Measurements from ENCODE around the gene BMPR2. TPM values are rescaled to one million over a fixed set of nuclear protein-coding genes. Genes with fewer than 3 reads are reported as not detected.
A peak's percentile ranks its signal among the peaks of the same experiment; 100 is the strongest.
"Not testable (repeated sequence)": the region's sequence is repeated elsewhere in the genome, so short reads cannot be mapped to it uniquely, and the experiment has no call there.

Gene BMPR2
- total RNA-seq, 4 donors from 2014 or later = 54.8 to 76.7 (median 67.7) TPM

DNA sequence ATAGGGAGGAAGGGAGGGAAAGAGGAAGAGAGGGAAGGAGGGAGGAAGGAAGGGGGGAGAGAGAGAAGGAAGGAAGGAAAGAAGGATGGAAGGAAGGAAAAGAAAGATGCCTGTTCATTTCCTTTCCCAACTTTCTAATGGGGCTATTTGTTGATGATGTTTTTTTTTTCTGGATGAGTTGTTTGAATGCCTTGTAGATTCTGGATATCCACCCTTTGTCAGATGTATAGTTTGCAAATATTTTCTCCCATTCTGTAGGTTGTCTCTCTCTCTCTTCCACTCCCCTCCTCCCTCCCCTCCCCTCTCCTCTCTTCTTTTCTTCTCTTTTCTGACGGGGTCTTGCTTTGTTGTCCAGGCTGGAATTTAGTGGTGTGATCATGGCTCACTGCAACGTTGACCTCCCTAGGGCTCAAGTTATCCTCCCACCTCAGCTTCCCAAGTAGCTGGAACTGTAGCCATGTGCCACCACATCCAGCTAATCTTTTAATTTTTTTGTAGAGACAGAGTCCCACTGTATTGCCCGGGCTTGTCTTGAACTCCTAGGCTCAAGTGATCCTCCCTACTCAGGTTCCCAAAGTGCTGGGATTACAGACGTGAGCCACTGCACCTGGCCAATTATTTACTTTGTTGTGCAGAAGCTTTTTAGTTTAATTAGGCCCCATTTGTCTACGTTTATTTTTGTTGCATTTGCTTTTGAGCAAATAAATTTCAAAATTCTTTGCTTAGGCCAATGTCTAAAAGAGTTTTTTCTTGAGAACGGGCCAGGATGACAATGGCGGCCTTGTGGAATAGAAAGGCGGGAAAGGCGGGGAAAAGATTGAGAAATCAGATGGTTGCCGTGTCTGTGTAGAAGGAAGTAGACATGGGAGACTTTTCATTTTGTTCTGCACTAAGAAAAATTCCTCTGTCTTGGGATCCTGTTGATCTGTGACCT, 201.4 kb downstream of the BMPR2 start:
- H3K27me3 ChIP-seq = no peaks in the 10 kb centered on the region
- intact Hi-C loops (cut with DNase I) = no loop called here
- H3K36me3 ChIP-seq = no peaks in the 10 kb centered on the region
- TF ChIP-seq POLR2A (IDR thresholded peaks at IDR 0.05; ENCODE audit: low read depth) (no peak), CTCF (IDR thresholded peaks at IDR 0.05) (no peak), EP300 (IDR thresholded peaks at IDR 0.05) (no peak), POLR2AphosphoS5 (IDR thresholded peaks at IDR 0.05) (no peak)
- no peak overlapping the region for H3K27ac ChIP-seq (replicated peaks in 1 of 4)
- H3K9me3 ChIP-seq = no peaks in the 10 kb centered on the region
- H3K4me1 ChIP-seq = no peaks in the 10 kb centered on the region
- H3K4me3 ChIP-seq = no peak overlapping the region
- no peak for DNase-seq (ENCODE audit: extremely low spot score)
- WGBS = 84% methylated on average over 10 of the region's 10 CpGs

- H3K27ac ChIP-seq (replicated peaks in 1 of 4); DNase-seq (ENCODE audit: extremely low spot score); H3K9me3 ChIP-seq; H3K36me3 ChIP-seq; H3K4me3 ChIP-seq; H3K4me1 ChIP-seq; intact Hi-C loops (cut with DNase I); H3K27me3 ChIP-seq: not testable (repeated sequence)
- WGBS = 83% methylated on average over 7 of the region's 7 CpGs
These were observed 206.7 kb downstream of the BMPR2 start for GRCh38 chr2:202582846-202583245.

- peaks cover 5 to 6% (median 5%) of the 10 kb centered on the region in 4 donors for H3K4me1 ChIP-seq
- intact Hi-C loops (cut with DNase I) = no loop called here
- no peak overlapping the region for H3K27ac ChIP-seq (replicated peaks in 1 of 4)
- WGBS = 91% methylated on average over 2 of the region's 2 CpGs
- no peak for TF ChIP-seq CTCF (IDR thresholded peaks at IDR 0.05)
- TF ChIP-seq EP300 (IDR thresholded peaks at IDR 0.05) = no peak
- TF ChIP-seq POLR2A (IDR thresholded peaks at IDR 0.05; ENCODE audit: low read depth) = no peak
- TF ChIP-seq POLR2AphosphoS5 (IDR thresholded peaks at IDR 0.05) = no peak
- DNase-seq (ENCODE audit: extremely low spot score) = no peak
- no peaks in the 10 kb centered on the region for H3K36me3 ChIP-seq
- no peaks in the 10 kb centered on the region for H3K27me3 ChIP-seq
- no peak overlapping the region for H3K4me3 ChIP-seq
- H3K9me3 ChIP-seq = peaks cover 0 to 7% (median 3%) of the 10 kb centered on the region in 4 donors
These were observed 207.6 kb downstream of the BMPR2 start for GRCh38 chr2:202583709-202584219.

- 44% methylated on average over 14 of the region's 17 CpGs for WGBS
- peaks cover 8 to 10% (median 10%) of the 10 kb centered on the region in 4 donors for H3K4me1 ChIP-seq
- no peak for DNase-seq (ENCODE audit: extremely low spot score)
- no peak overlapping the region for H3K27ac ChIP-seq (replicated peaks in 1 of 4)
- TF ChIP-seq POLR2A (IDR thresholded peaks at IDR 0.05; ENCODE audit: low read depth) = no peak
- peak; percentile 88 to 96 (median 96) for TF ChIP-seq CTCF (IDR thresholded peaks at IDR 0.05)
- TF ChIP-seq EP300 (IDR thresholded peaks at IDR 0.05) = no peak
- TF ChIP-seq POLR2AphosphoS5 (IDR thresholded peaks at IDR 0.05) = peak in 1 of 2 donors; percentile 32
- intact Hi-C loops (cut with DNase I) = no loop called here
- H3K4me3 ChIP-seq = peak overlapping the region; percentile 8 to 43 (median 22)
- H3K27me3 ChIP-seq = no peaks in the 10 kb centered on the region
- H3K36me3 ChIP-seq = no peaks in the 10 kb centered on the region
- H3K9me3 ChIP-seq = peaks cover 0 to 5% (median 2%) of the 10 kb centered on the region in 4 donors
These were observed 212.8 kb downstream of the BMPR2 start for GRCh38 chr2:202588647-202589581.

- no peaks in the 10 kb centered on the region for H3K9me3 ChIP-seq
- no peak for TF ChIP-seq POLR2A (IDR thresholded peaks at IDR 0.05; ENCODE audit: low read depth)
- TF ChIP-seq CTCF (IDR thresholded peaks at IDR 0.05) = no peak
- TF ChIP-seq POLR2AphosphoS5 (IDR thresholded peaks at IDR 0.05) = no peak
- no peak for TF ChIP-seq EP300 (IDR thresholded peaks at IDR 0.05)
- intact Hi-C loops (cut with DNase I) = no loop called here
These were observed 213.4 kb downstream of the BMPR2 start for GRCh38 chr2:202589582-202589949.

More at GRCh38 chr2:202589582-202589949, 213.4 kb downstream of the BMPR2 start:
- Histone ChIP-seq H3K36me3 (no peaks in the 10 kb centered on the region), H3K4me3 (no peak overlapping the region), H3K27ac (replicated peaks in 1 of 4) (no peak overlapping the region), H3K4me1 (peaks cover 8 to 10% (median 10%) of the 10 kb centered on the region in 4 donors), H3K27me3 (no peaks in the 10 kb centered on the region)
- WGBS = 100% methylated on average over 3 of the region's 4 CpGs
- no peak for DNase-seq (ENCODE audit: extremely low spot score)

Data from esophagus muscularis mucosa (tissue), 4 donors.